NCI-H526 (cell line): ENCODE results near the gene ARHGDIA.

Experiments
- DNase-seq, 2 experiments: peaks; one replicate each; lab custom pipeline; 2025; lab: John Stamatoyannopoulos, UW

ARHGDIA gene

DNA sequence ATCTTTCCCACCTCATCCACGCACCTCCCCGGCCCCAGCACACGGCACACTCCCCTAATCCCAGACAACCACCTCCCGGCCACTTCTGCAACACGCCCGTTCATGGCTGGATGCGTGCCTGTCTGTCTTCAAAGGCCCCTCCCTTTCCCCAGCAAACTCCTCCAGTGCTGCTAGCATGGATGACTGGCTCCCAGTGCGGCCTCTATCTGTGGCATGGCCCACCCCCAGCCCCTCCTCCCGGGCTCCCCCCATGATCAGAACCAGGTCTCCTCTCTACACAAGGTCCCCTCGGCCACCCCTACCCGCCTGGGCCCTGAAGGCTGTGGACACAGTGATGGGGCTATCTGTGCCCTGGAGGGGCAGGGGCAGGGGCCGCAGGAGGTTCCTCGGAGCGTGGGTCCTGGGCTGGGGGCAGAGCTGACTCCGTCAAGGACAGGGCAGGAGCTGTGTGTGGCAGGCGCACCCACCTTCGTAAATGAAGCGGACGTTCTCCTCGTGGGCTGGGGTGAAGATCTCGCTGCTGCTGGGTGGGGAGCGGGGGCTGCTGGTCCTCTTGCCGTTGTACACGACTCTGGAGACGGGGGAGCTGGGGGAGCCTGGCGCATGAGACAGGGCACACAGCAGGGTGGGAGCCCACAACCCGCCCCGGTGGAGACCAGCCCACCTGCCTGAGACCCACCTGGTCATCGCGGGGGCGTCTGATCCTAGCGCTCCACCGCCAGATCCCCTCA lies 47.2 kb downstream of the ARHGDIA start:
- DNase-seq: no peak

DNA sequence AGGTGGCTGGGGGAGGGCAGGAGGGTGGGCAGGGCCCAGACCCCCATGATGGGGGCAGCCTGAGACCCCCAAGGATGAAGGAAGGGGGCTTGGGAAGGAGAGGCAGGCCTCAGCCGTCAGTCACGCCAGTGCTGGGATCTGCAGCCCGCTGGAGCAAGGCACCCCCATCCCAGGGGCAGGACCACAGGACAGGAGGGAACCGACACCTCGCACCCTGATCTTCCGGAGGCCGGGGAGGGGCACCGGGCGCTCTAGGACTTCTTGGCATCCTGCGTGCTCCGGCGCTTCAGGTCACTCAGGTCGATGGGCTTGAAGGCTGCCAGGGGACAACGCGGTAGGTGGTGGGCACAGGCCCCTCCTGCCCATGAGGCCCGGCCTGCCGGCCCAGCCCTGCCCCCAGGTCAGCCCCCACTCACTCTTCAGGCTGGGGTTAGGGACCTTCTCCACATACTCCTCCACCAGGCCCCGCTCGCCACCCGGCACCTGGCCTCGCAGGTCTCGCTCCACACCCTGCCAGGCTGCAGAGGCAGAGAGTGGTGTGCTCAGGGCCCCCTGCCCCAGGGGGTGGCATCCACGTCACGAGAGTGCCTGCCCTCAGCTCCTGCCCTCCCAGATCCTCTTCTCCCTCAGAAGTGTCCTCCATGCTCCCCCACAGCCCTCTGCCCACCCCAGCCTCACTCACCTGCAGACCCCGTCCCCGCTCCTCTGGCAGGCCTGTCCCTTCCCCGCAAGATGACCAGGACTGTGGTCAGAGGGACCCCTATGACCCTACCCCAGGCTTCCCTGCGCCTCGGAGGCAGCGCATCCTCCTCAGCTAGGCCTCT lies 47.9 kb downstream of the ARHGDIA start:
- no peak for DNase-seq

DNA sequence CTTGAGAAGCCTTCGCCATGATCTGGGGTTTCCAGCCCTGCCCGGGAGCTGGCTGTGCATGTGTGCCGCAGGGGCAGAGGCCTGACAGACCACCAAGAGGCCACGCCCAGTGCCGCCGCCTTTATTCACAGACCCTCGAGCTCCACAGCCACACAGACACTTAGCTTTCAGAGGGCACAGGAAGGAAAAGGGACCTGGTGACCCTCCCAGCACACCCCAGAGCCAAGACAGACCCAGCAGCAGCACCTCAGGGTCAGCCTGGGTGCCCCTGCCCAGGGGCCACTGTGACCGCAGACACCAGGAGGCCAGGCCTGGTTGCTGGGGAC lies 48.9 kb downstream of the ARHGDIA start:
- DNase-seq: no peak

DNA sequence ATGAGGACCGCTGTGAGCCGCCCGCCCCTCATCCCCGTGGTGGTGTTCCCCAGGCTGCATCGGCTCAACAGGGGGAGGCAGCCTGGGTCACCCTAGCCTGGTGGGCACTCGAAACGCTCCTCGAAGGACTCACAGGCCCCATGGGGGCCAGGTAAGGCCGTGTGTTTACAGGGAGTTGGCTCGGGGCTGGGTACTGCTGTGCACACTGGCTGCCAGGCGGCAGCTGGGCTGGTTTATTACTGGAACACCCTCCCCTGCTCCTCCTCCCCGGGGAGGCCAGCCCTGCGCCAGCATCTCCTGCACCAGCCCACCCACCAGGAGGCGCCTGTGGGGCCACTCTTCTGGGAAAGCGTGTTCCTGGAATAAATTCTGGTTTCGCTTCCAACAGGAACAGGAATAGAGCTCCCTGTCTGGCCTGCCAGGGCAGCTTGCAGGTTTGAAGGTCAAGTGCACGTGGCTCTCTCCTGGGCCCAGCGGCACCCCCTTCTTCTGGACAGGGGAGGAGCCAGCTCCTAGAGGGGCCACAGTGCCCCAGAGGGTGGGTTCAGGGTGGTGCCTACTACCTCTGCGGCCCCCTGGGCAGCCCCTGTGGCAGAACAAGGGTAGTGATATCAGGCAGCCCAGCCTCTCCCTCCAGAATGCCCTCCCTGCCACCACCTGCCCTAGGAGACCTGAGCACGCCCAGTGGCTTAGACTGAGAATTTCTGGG lies 49.4 kb downstream of the ARHGDIA start:
- peak; percentile 42 to 89 for DNase-seq

DNA sequence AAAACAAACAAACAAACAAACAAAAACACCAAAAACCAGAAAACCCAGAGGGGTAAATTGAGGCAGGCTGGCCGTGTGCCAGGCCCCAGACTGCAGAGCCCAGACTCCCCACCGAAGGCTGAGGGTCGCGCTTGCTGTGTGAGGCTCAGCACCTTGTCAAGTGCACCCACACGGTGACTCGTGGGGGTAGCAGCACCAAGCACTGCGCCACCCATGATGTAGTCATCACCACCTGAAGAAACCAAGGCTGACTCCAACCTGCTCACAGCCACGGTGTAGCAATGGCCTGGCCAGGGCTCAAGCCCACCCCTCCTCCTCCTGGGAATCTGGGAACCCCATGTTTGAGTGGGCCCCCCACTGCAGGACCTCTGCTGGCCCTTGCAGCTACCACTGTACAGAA lies 50.0 kb downstream of the ARHGDIA start:
- no peak for DNase-seq

DNA sequence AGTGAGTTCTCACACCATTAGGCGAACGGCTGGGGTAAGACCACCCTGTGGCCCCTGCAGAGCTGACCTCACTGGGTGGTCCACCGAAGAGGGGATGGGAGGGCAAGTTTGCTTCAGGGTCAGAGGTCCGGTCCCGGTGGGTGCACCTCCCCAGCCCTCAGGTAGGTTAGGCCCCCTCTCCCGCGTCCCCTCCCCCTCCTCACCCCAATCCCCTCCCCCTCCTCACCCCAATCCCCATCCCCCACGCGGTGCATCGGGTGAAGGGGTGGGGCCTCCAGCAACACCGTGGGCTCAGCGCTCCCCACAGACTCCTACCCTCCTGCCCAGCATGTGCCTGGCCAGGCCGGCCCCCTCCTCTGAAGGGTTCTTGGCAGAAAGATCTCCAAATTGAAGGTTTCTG lies 51.4 kb downstream of the ARHGDIA start:
- DNase-seq: no peak

DNA sequence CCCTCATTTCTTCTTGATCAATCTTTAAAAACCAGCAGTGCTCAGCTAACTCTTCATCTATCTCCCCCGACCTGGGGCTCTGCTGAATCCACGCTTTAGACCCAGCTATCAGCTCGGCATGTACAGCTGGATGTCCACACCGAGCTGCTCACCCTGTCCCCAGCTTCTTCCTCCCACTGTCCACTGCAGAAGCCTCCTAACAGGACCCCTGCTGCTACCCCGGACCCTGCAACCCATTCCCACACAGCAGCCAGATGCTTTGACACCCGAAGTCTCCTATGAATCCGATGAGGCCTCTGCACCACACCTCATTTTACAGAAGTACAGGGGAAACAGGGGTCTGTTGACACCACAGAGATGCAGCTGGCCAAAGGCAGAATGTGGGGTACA lies 53.4 kb downstream of the ARHGDIA start:
- DNase-seq: no peak
